GM12878 (cell line): Measurements from ENCODE around the gene CNTLN. TPM values are rescaled to one million over a fixed set of nuclear protein-coding genes. Genes with fewer than 3 reads are reported as not detected.
"Not testable (repeated sequence)": the region's sequence is repeated elsewhere in the genome, so short reads cannot be mapped to it uniquely, and the experiment has no call there.

Experiments
- ATAC-seq: fragments of 200-7000 bp; cut with Tn5 transposase; 3 replicates; pipeline ENCODE4 v1.9.1; 2020; ENCODE audit warnings: mild to moderate bottlenecking, moderate library complexity
- BruUV-seq: library from RNA; stranded (reverse); fragments of 400-500 nt; replicated peaks from 2 replicates; lab custom pipeline; 2021; lab: Mats Ljungman, UMichigan
- CTCF ChIA-PET: fragments of 300-600 bp; sonication (Branson Sonifier 250); formaldehyde crosslinking; extraction: SDS; loops from one replicate; lab custom pipeline; 2021; ENCODE audit warnings: inconsistent platforms; lab: Yijun Ruan, JAX
- POLR2A ChIA-PET: fragments of 350-600 bp; formaldehyde crosslinking; extraction: SDS; loops from one replicate; lab custom pipeline; 2021; ENCODE audit warnings: inconsistent platforms; lab: Charles Lee
- RAD21 ChIA-PET: fragments of 300-600 bp; sonication (Branson Sonifier 250); formaldehyde crosslinking; loops from one replicate; lab custom pipeline; 2023; ENCODE audit warnings: antibody characterized with exemption; ENCODE audit not compliant: unreplicated experiment; lab: Charles Lee
- SMC1A ChIA-PET: fragments of 300-600 bp; sonication (Branson Sonifier 250); formaldehyde crosslinking; loops from one replicate; lab custom pipeline; 2023; ENCODE audit not compliant: unreplicated experiment, uncharacterized antibody; lab: Charles Lee
- DNase-seq: peaks from one replicate; pipeline ENCODE4 v3.0.0-alpha.2; 2011; ENCODE audit warnings: low read depth, low spot score
- FAIRE-seq: peaks from 3 replicates; lab custom pipeline; 2011; peaks lifted over from hg19 to GRCh38; lab: Jason Lieb, UNC
- H2AFZ ChIP-seq: 2 replicates; pipeline ENCODE4 v1.6.0; 2011; ENCODE audit warnings: low read depth, low read length, control low read depth; ENCODE audit not compliant: control insufficient read depth
- H3K27ac ChIP-seq: 2 replicates; pipeline ENCODE4 v1.5.1; 2011; ENCODE audit warnings: control low read depth; ENCODE audit not compliant: control insufficient read depth, insufficient read depth
- H3K27me3 ChIP-seq, 2 experiments: replicated peaks in 1 of 2; 2 replicates each; pipeline versions ENCODE4 v1.6.0 to v1.6.1; 2011; ENCODE audit warnings: low read length in 1 of 2; ENCODE audit not compliant: control insufficient read depth in 2 of 2, insufficient read depth in 2 of 2
- H3K36me3 ChIP-seq, 2 experiments: 2 replicates each; pipeline ENCODE4 v1.5.1; 2011; ENCODE audit warnings: low read length in 1 of 2; ENCODE audit not compliant: control insufficient read depth in 2 of 2, insufficient read depth in 2 of 2
- H3K4me1 ChIP-seq: 2 replicates; pipeline ENCODE4 v1.6.1; 2011; ENCODE audit warnings: mild to moderate bottlenecking, low read length, moderate library complexity, mixed read lengths; ENCODE audit not compliant: control insufficient read depth, insufficient read depth
- H3K4me2 ChIP-seq: 2 replicates; pipeline ENCODE4 v1.6.0; 2011; ENCODE audit warnings: control low read depth; ENCODE audit not compliant: control insufficient read depth, insufficient read depth
- H3K4me3 ChIP-seq: fragments of 200-600 bp; sonication (generic); 2 replicates; pipeline ENCODE4 v1.5.1; 2016
- H3K79me2 ChIP-seq: 2 replicates; pipeline ENCODE4 v1.6.0; 2011; ENCODE audit warnings: low read length; ENCODE audit not compliant: control insufficient read depth, insufficient read depth
- H3K9ac ChIP-seq: 2 replicates; pipeline ENCODE4 v1.8.0; 2011; ENCODE audit warnings: low read length, control low read depth, mixed read lengths; ENCODE audit not compliant: control insufficient read depth, insufficient read depth
- H3K9me3 ChIP-seq: replicated peaks from 3 replicates; pipeline ENCODE4 v1.5.1; 2011; ENCODE audit warnings: mild to moderate bottlenecking, low read length; ENCODE audit not compliant: control insufficient read depth, insufficient read depth
- H4K20me1 ChIP-seq: 2 replicates; pipeline ENCODE4 v1.6.0; 2011; ENCODE audit not compliant: control insufficient read depth, insufficient read depth
- BCLAF1 ChIP-seq: fragments of 450-650 bp; IDR thresholded peaks from 2 replicates; pipeline ENCODE4 v1.6.1; 2017; ENCODE audit warnings: antibody characterized with exemption, mild to moderate bottlenecking, moderate library complexity
- CREB1 ChIP-seq: IDR thresholded peaks from 2 replicates; pipeline ENCODE4 v1.6.1; 2012; ENCODE audit warnings: low read depth, mild to moderate bottlenecking, inconsistent platforms
- DPF2 ChIP-seq: fragments of 450-650 bp; IDR thresholded peaks from 2 replicates; pipeline ENCODE4 v1.6.1; 2017; ENCODE audit warnings: mild to moderate bottlenecking
- HSF1 ChIP-seq: fragments of 150-350 bp; IDR thresholded peaks from 2 replicates; pipeline ENCODE4 v1.6.1; 2014; ENCODE audit warnings: mild to moderate bottlenecking, low read depth, low read length
- IKZF1 ChIP-seq: fragments of 450-650 bp; conservative IDR thresholded peaks from 2 replicates; pipeline ENCODE4 v1.6.1; 2017; ENCODE audit warnings: antibody characterized with exemption, mild to moderate bottlenecking
- JUND ChIP-seq: IDR thresholded peaks from 2 replicates; pipeline ENCODE4 v1.6.1; 2012; ENCODE audit warnings: low read depth, mild to moderate bottlenecking, low read length, improper control_type of control experiment, moderate library complexity
- MTA2 ChIP-seq: fragments of 450-650 bp; IDR thresholded peaks from 2 replicates; pipeline ENCODE4 v1.6.1; 2016; ENCODE audit warnings: low read depth, mild to moderate bottlenecking, moderate library complexity
- NBN ChIP-seq: fragments of 450-650 bp; IDR thresholded peaks from 2 replicates; pipeline ENCODE4 v1.6.1; 2016
- PML ChIP-seq: IDR thresholded peaks from 2 replicates; pipeline ENCODE4 v1.6.1; 2012; ENCODE audit warnings: low read length, inconsistent platforms
- TCF12 ChIP-seq: IDR thresholded peaks from 2 replicates; pipeline ENCODE4 v1.6.1; 2011; ENCODE audit warnings: low read depth, mild to moderate bottlenecking, low read length
- ZNF217 ChIP-seq: fragments of 450-650 bp; IDR thresholded peaks from 2 replicates; pipeline ENCODE4 v1.6.1; 2017; ENCODE audit warnings: antibody characterized with exemption, mild to moderate bottlenecking
- WGBS: methylation state at CpG from one replicate; pipeline ENCODE4 v1.1.6; 2016; ENCODE audit warnings: low lambda C conversion rate; ENCODE audit not compliant: insufficient replicate concordance, insufficient coverage; ENCODE audit errors: missing lambda C conversion rate; 5-methylcytosine and 5-hydroxymethylcytosine counted together
- in situ Hi-C: fragments of 300-500 bp; cut with MboI; formaldehyde crosslinking; loops from 9 replicates; pipeline ENCODE4 v1.14.3; 2018; ENCODE audit warnings: mixed read lengths
- intact Hi-C: fragments of 100-400 bp; cut with micrococcal nuclease; formaldehyde crosslinking; loops from one replicate; pipeline ENCODE4 v1.14.2; 2022; ENCODE audit not compliant: unreplicated experiment
- polyA plus RNA-seq, 11 experiments: library from polyadenylated mRNA; depleted of rRNA in 4 of 11; unstranded in 6 of 11; stranded (reverse) in 5 of 11; fragments of >200 nt; fragmentation: Nextera tagmentation in 4 of 11; fragmentation: Illumina TruSeq in 1 of 11; extraction: Ambion mirVana in 4 of 11; extraction: Trizol in 1 of 11; gene quantifications; 1 replicate in 1 of 11; 2 replicates in 10 of 11; pipeline versions ENCODE4 v1.2.1 to v1.2.3, GENCODE V29; 2011 to 2016; ENCODE audit warnings: inconsistent platforms in 2 of 11, missing spikeins in 2 of 11, low read depth in 1 of 11
- total RNA-seq, 4 experiments: library from RNA; depleted of rRNA in 3 of 4; stranded (reverse); fragments of >200 nt in 3 of 4; fragmentation: Illumina TruSeq in 1 of 4; extraction: Trizol in 1 of 4; gene quantifications; 2 replicates each; pipeline versions ENCODE4 v1.2.1 to v1.2.3, GENCODE V29; 2013 to 2021
- TF ChIP-seq, protein P1 (sequence below): IDR thresholded peaks from 2 replicates; pipeline ENCODE4 v1.6.1; 2012; ENCODE audit warnings: low read depth, low read length, improper control_type of control experiment

Gene CNTLN
- total and polyA plus RNA-seq, 10 of the 15 experiments (the other 5 are each of a cell fraction or from before 2014, with no cell fraction given): 0.01 to 7.0 (median 0.03) TPM; not detected in 4

DNA sequence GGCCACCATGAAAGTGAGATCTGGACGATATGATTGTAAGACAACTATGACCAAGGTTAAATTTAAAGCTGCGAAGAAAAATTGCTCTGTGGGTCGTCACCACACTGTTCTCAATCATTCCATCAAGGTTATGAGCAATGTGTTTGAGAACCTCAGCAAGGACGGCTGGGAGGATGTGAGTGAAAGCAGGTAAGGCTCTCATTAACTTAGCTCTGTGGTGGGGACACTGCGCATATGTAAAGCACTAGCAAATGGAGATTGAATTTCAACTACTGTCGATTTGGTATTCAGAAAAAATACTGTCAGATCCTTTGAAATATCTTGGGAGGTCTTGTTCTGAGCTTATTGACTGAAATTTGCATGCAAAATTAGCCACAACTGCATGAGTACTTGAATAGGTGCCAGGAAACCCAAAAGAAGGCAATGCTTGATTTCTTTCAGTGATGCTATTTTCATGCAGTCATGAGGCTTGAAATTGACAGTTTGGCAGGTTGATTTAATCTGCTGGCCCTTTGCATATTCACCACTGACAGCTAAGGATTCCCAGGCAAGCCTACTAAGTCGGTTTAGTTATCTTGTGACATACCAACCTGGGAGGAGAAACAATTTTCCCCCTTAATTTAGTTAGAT lies 260.2 kb downstream of the CNTLN start (continued):
- no peak for TF ChIP-seq PML

GRCh38 chr9:17397166-17397728 lies 262.4 kb downstream of the CNTLN start:
- intact Hi-C loops, BruUV-seq, POLR2A ChIA-PET, H4K20me1 ChIP-seq, FAIRE-seq, H3K4me2 ChIP-seq, H3K27ac ChIP-seq, SMC1A ChIA-PET, RAD21 ChIA-PET, DNase-seq, CTCF ChIA-PET, H3K36me3 ChIP-seq, H2AFZ ChIP-seq, H3K4me3 ChIP-seq, H3K4me1 ChIP-seq, H3K79me2 ChIP-seq, H3K9ac ChIP-seq, in situ Hi-C loops, ATAC-seq, H3K27me3 ChIP-seq, H3K9me3 ChIP-seq: not testable (repeated sequence)
- 45% methylated on average over 7 of the region's 7 CpGs for WGBS

- no peaks in the 10 kb centered on the region for H3K79me2 ChIP-seq
- H3K9me3 ChIP-seq: no peaks in the 10 kb centered on the region
- no peaks in the 10 kb centered on the region for H3K36me3 ChIP-seq
- 0% methylated on average over 2 of the region's 2 CpGs for WGBS
- no peak overlapping the region for H2AFZ ChIP-seq
- H4K20me1 ChIP-seq: no peaks in the 10 kb centered on the region
- H3K4me3 ChIP-seq: no peak overlapping the region
- BruUV-seq: no TSS peak
- ChIA-PET RAD21 (no interaction called here), CTCF (no interaction called here), SMC1A (no interaction called here), POLR2A (no interaction called here)
- DNase-seq: no peak
- no peak overlapping the region for H3K9ac ChIP-seq
- intact Hi-C loops: no loop called here
- FAIRE-seq: no peak
- no peaks in the 10 kb centered on the region for H3K4me1 ChIP-seq
- H3K27me3 ChIP-seq: no peaks in the 10 kb centered on the region
- in situ Hi-C loops: no loop called here
- H3K27ac ChIP-seq: no peak overlapping the region
- no peak for ATAC-seq
- H3K4me2 ChIP-seq: no peak overlapping the region
- TF ChIP-seq, protein P1, sequence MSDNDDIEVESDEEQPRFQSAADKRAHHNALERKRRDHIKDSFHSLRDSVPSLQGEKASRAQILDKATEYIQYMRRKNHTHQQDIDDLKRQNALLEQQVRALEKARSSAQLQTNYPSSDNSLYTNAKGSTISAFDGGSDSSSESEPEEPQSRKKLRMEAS: no peak
- TF ChIP-seq JUND: no peak
- no peak for TF ChIP-seq CREB1
- no peak for TF ChIP-seq DPF2
- TF ChIP-seq MTA2: no peak
- TF ChIP-seq HSF1: no peak
- no peak for TF ChIP-seq ZNF217
- TF ChIP-seq IKZF1: no peak
- no peak for TF ChIP-seq BCLAF1
- no peak for TF ChIP-seq NBN
- TF ChIP-seq TCF12: no peak
Observed at GRCh38 chr9:17398350-17398749, 263.5 kb downstream of the CNTLN start.
